ENCODE measurements around the gene TLE6.

GRCh38 chr19:3006075-3006767 is 28.9 kb downstream of the TLE6 start:
- TF ChIP-seq EZH2 (IDR thresholded peaks at IDR 0.05; ENCODE audit: borderline replicate concordance, low read depth, low read length, severe bottlenecking), result no peak
- no peak for TF ChIP-seq CTCF (IDR thresholded peaks at IDR 0.05; ENCODE audit: borderline replicate concordance, extremely low read depth, low read length, poor library complexity, severe bottlenecking)
